HCT116 (cell line): ENCODE measurements around the gene GNB1. TPM values are rescaled to one million over a fixed set of nuclear protein-coding genes. Genes with fewer than 3 reads are reported as not detected.

Experiments
- ATAC-seq: fragments of 200-7000 bp; cut with Tn5 transposase; 2 replicates; pipeline ENCODE4 v1.9.1; 2020; ENCODE audit warnings: mild to moderate bottlenecking, moderate library complexity
- BruUV-seq: library from RNA; stranded (reverse); fragments of 400-500 nt; replicated peaks from 2 replicates; lab custom pipeline; 2021; lab: Mats Ljungman, UMichigan
- CTCF ChIA-PET: fragments of 300-600 bp; sonication (Branson Sonifier 250); formaldehyde crosslinking; loops from one replicate; lab custom pipeline; 2021; ENCODE audit warnings: antibody characterized with exemption; lab: Charles Lee
- POLR2A ChIA-PET: fragments of 300-600, 350-600 bp; sonication (Branson Sonifier 250); formaldehyde crosslinking; loops from one replicate; lab custom pipeline; 2021; ENCODE audit warnings: antibody characterized with exemption; lab: Charles Lee
- RAD21 ChIA-PET, 2 experiments: fragments of 300-600 bp; sonication (Branson Sonifier 250); formaldehyde crosslinking; loops; one replicate each; lab custom pipeline; 2023; ENCODE audit warnings: low total read pairs in 2 of 2; ENCODE audit not compliant: uncharacterized antibody in 2 of 2, unreplicated experiment in 2 of 2, low non-redundant PET in 1 of 2; lab: Charles Lee
- DNase-seq: peaks from one replicate; pipeline ENCODE4 v3.0.0-alpha.2; 2010; ENCODE audit warnings: low read depth, low spot score
- H2AFZ ChIP-seq: fragments of 200-600 bp; shearing (Covaris generic), sonication (generic); 2 replicates; pipeline ENCODE4 v1.6.1; 2017; ENCODE audit warnings: low read depth, mixed run types, mixed read lengths, antibody characterized with exemption, low read length; ENCODE audit not compliant: poor library complexity, severe bottlenecking
- H3K27ac ChIP-seq: 2 replicates; pipeline ENCODE4 v1.5.1; 2012; ENCODE audit warnings: low read depth, low read length
- H3K27me3 ChIP-seq: fragments of 200-600 bp; sonication (generic); 2 replicates; pipeline ENCODE4 v1.6.1; 2016; ENCODE audit warnings: mixed run types, low read length, mixed read lengths; ENCODE audit not compliant: insufficient read depth
- H3K36me3 ChIP-seq, 2 experiments: fragments of 200-500 bp in 1 of 2; fragments of 200-600 bp in 1 of 2; sonication (Bioruptor generic) in 1 of 2; sonication (generic) in 1 of 2; 2 replicates each; pipeline versions ENCODE4 v1.5.1 to v1.6.1; 2014 to 2016; ENCODE audit warnings: low read length in 2 of 2, inconsistent platforms in 1 of 2, mixed read lengths in 1 of 2, mixed run types in 1 of 2; ENCODE audit not compliant: insufficient read depth in 2 of 2, control insufficient read depth in 1 of 2
- H3K4me1 ChIP-seq, 2 experiments: fragments of 200-600 bp in 1 of 2; sonication (generic) in 1 of 2; 2 replicates each; pipeline versions ENCODE4 v1.5.1 to v1.6.1; 2012 to 2017; ENCODE audit warnings: low read length in 2 of 2, inconsistent platforms in 1 of 2, mild to moderate bottlenecking in 1 of 2, mixed read lengths in 1 of 2, mixed run types in 1 of 2, moderate library complexity in 1 of 2; ENCODE audit not compliant: insufficient read depth in 2 of 2, control insufficient read depth in 1 of 2
- H3K4me2 ChIP-seq: fragments of 200-600 bp; sonication (generic); 2 replicates; pipeline ENCODE4 v1.6.1; 2017; ENCODE audit warnings: mixed run types, low read length, mixed read lengths
- H3K4me3 ChIP-seq, 2 experiments: fragments of 200-600 bp in 1 of 2; sonication (generic) in 1 of 2; replicated peaks in 1 of 2; 2 replicates each; pipeline ENCODE4 v1.5.1; 2011 to 2016; ENCODE audit warnings: low read length in 2 of 2, control low read depth in 1 of 2, low read depth in 1 of 2, mild to moderate bottlenecking in 1 of 2, mixed read lengths in 1 of 2, mixed run types in 1 of 2
- H3K79me2 ChIP-seq: fragments of 200-600 bp; sonication (generic); 2 replicates; pipeline ENCODE4 v1.6.1; 2017; ENCODE audit warnings: mild to moderate bottlenecking, mixed run types, low read length, moderate library complexity, mixed read lengths; ENCODE audit not compliant: insufficient read depth
- H3K9ac ChIP-seq: fragments of 200-600 bp; sonication (generic); 2 replicates; pipeline ENCODE4 v1.6.1; 2016; ENCODE audit warnings: low read length, mixed read lengths
- H3K9me2 ChIP-seq: fragments of 200-600 bp; sonication (generic), shearing (Covaris generic); 2 replicates; pipeline ENCODE4 v1.6.1; 2017; ENCODE audit warnings: mixed run types, mild to moderate bottlenecking, moderate library complexity; ENCODE audit not compliant: insufficient read depth
- H3K9me3 ChIP-seq, 2 experiments: fragments of 200-500 bp in 1 of 2; fragments of 200-600 bp in 1 of 2; sonication (Bioruptor generic) in 1 of 2; sonication (generic) in 1 of 2; 2 replicates each; pipeline ENCODE4 v1.6.1; 2014 to 2017; ENCODE audit warnings: low read length in 2 of 2, mixed read lengths in 2 of 2, inconsistent platforms in 1 of 2, low read depth in 1 of 2, mild to moderate bottlenecking in 1 of 2, mixed run types in 1 of 2, moderate library complexity in 1 of 2; ENCODE audit not compliant: control insufficient read depth in 1 of 2, insufficient read depth in 1 of 2
- H4K20me1 ChIP-seq: fragments of 200-600 bp; sonication (generic), shearing (Covaris generic); 2 replicates; pipeline ENCODE4 v1.6.1; 2017; ENCODE audit warnings: mixed run types, mild to moderate bottlenecking, moderate library complexity; ENCODE audit not compliant: insufficient read depth
- ATF3 ChIP-seq: IDR thresholded peaks from 2 replicates; pipeline ENCODE4 v1.6.1; 2012
- CBX3 ChIP-seq: IDR thresholded peaks from 2 replicates; pipeline ENCODE4 v1.6.1; 2012; ENCODE audit warnings: low read depth
- CEBPB ChIP-seq: IDR thresholded peaks from 2 replicates; pipeline ENCODE4 v1.6.1; 2012; ENCODE audit warnings: low read depth
- ELF1 ChIP-seq: IDR thresholded peaks from 2 replicates; pipeline ENCODE4 v1.6.1; 2012; ENCODE audit warnings: low read depth, borderline replicate concordance
- EZH2 ChIP-seq: fragments of 200-600 bp; sonication (generic); IDR thresholded peaks from 2 replicates; pipeline ENCODE4 v1.6.1; 2017; ENCODE audit warnings: antibody characterized with exemption, mixed run types
- FOSL1 ChIP-seq: IDR thresholded peaks from 2 replicates; pipeline ENCODE4 v1.6.1; 2012; ENCODE audit warnings: low read depth
- POLR2A ChIP-seq: IDR thresholded peaks from 2 replicates; pipeline ENCODE4 v1.7.0; 2011; ENCODE audit warnings: borderline replicate concordance; ENCODE audit not compliant: insufficient read depth, insufficient read length; ENCODE audit errors: extremely low read depth
- RAD21 ChIP-seq: IDR thresholded peaks from 2 replicates; pipeline ENCODE4 v1.6.1; 2012; ENCODE audit warnings: low read depth, mild to moderate bottlenecking
- SIN3A ChIP-seq: IDR thresholded peaks from 2 replicates; pipeline ENCODE4 v1.6.1; 2012; ENCODE audit warnings: low read depth
- ZBTB33 ChIP-seq: IDR thresholded peaks from 2 replicates; pipeline ENCODE4 v1.6.1; 2011; ENCODE audit warnings: mild to moderate bottlenecking, low read length, moderate library complexity; ENCODE audit not compliant: insufficient replicate concordance; ENCODE audit errors: extremely low read depth
- intact Hi-C: fragments of 100-400 bp; cut with micrococcal nuclease; formaldehyde crosslinking; loops from 2 replicates; pipeline ENCODE4 v1.10.0; 2022
- total RNA-seq: library from RNA; stranded (reverse); gene quantifications from one replicate; pipeline ENCODE4 v1.2.1, GENCODE V29; 2021; ENCODE audit not compliant: unreplicated experiment

The GNB1 gene
- total RNA-seq, 1 experiment from 2014 or later, result 371 TPM

- Histone ChIP-seq H3K9me3 (no peaks in the 10 kb centered on the region), H3K4me2 (no peak overlapping the region), H3K79me2 (peaks cover 44% of the 10 kb centered on the region), H3K4me3 (no peak overlapping the region), H4K20me1 (no peaks in the 10 kb centered on the region; the same call in 1 of the 2 replicates), H3K9ac (no peak overlapping the region), H3K36me3 (peaks cover 15 to 38% of the 10 kb centered on the region in 2 experiments), H3K4me1 (no peaks in the 10 kb centered on the region), H3K27ac (no peak overlapping the region), H3K27me3 (no peaks in the 10 kb centered on the region), H2AFZ (no peak overlapping the region), H3K9me2 (no peaks in the 10 kb centered on the region)
- CTCF ChIA-PET, result no interaction called here
- TF ChIP-seq POLR2A, result no peak
- TF ChIP-seq CBX3, result no peak
- no peak for TF ChIP-seq CEBPB
- TF ChIP-seq ZBTB33, result no peak
- TF ChIP-seq RAD21, result no peak
- no peak for TF ChIP-seq EZH2
- no peak for TF ChIP-seq FOSL1
- no peak for TF ChIP-seq SIN3A
- ATAC-seq (no peak), DNase-seq (no peak)
- intact Hi-C loops, result no loop called here
- RAD21 ChIA-PET, result no interaction called here
- BruUV-seq, result no TSS peak
- POLR2A ChIA-PET, result no interaction called here
These were observed 73.7 kb downstream of the GNB1 start for GRCh38 chr1:1817221-1817620.

GRCh38 chr1:1815606-1816281 is 75.1 kb downstream of the GNB1 start:
- peaks cover 39% of the 10 kb centered on the region for H3K79me2 ChIP-seq
- CTCF ChIA-PET, result no interaction called here
- H3K9me3 ChIP-seq, result no peaks in the 10 kb centered on the region
- H3K9me2 ChIP-seq, result no peaks in the 10 kb centered on the region
- H3K9ac ChIP-seq, result no peak overlapping the region
- DNase-seq, result no peak
- RAD21 ChIA-PET, result no interaction called here
- no peaks in the 10 kb centered on the region for H3K4me1 ChIP-seq
- no peak overlapping the region for H3K4me3 ChIP-seq
- no peak overlapping the region for H3K27ac ChIP-seq
- peaks cover 9 to 38% of the 10 kb centered on the region in 2 experiments for H3K36me3 ChIP-seq
- TF ChIP-seq ELF1, result no peak
- TF ChIP-seq ZBTB33, result no peak
- TF ChIP-seq ATF3, result no peak
- POLR2A ChIA-PET, result no interaction called here
- intact Hi-C loops, result no loop called here
- ATAC-seq, result no peak
- H3K4me2 ChIP-seq, result no peak overlapping the region
- H3K27me3 ChIP-seq, result no peaks in the 10 kb centered on the region
- H4K20me1 ChIP-seq, result no peaks in the 10 kb centered on the region
- no TSS peak for BruUV-seq
- H2AFZ ChIP-seq, result no peak overlapping the region
